Measurements from ENCODE around the gene SMOC1. TPM values are rescaled to one million over a fixed set of nuclear protein-coding genes. Genes with fewer than 3 reads are reported as not detected.

SMOC1 gene
- total RNA-seq, 1 experiment from 2014 or later: not detected

DNA sequence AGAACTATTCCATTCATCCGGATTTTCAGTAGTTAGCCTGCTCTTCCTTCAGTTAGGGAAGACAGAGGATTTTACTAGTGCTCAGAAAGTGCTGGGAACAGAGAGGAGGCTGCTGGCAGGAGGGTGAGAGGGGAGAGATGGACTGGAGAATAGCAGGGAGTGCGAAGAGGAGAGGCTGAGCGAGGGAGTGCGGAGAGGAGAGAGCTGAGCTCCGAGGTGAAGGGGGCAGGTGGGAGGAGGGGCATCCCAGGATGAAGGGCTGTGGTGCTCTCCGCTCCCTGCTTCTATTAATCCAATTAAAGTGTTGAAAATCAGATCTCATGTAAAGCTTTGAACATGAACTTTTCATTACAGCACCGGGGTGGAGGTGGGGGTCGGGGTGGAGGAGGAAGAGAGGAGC lies 20.4 kb upstream of the SMOC1 start:
- no peak for ATAC-seq
- no peak overlapping the region for H3K9ac ChIP-seq (ENCODE audit: low read length)
- no peak overlapping the region for H3K27ac ChIP-seq (ENCODE audit: low read length)
- H2AFZ ChIP-seq (ENCODE audit: low read length): no peak overlapping the region
- H3K9me2 ChIP-seq (replicated peaks; ENCODE audit: low read length): no peaks in the 10 kb centered on the region
- peaks cover 99% of the 10 kb centered on the region for H3K27me3 ChIP-seq (ENCODE audit: low read length)
- no TSS peak for BruUV-seq (replicated peaks)
- H3K36me3 ChIP-seq (ENCODE audit: low read depth, low read length): no peaks in the 10 kb centered on the region
- CTCF ChIA-PET: no interaction called here
- intact Hi-C loops (cut with micrococcal nuclease): no loop called here
- no peaks in the 10 kb centered on the region for H4K20me1 ChIP-seq (ENCODE audit: low read length)
- no peak for TF ChIP-seq EZH2 (IDR thresholded peaks at IDR 0.05; ENCODE audit: low read length, unreplicated experiment)
- TF ChIP-seq, protein P1, sequence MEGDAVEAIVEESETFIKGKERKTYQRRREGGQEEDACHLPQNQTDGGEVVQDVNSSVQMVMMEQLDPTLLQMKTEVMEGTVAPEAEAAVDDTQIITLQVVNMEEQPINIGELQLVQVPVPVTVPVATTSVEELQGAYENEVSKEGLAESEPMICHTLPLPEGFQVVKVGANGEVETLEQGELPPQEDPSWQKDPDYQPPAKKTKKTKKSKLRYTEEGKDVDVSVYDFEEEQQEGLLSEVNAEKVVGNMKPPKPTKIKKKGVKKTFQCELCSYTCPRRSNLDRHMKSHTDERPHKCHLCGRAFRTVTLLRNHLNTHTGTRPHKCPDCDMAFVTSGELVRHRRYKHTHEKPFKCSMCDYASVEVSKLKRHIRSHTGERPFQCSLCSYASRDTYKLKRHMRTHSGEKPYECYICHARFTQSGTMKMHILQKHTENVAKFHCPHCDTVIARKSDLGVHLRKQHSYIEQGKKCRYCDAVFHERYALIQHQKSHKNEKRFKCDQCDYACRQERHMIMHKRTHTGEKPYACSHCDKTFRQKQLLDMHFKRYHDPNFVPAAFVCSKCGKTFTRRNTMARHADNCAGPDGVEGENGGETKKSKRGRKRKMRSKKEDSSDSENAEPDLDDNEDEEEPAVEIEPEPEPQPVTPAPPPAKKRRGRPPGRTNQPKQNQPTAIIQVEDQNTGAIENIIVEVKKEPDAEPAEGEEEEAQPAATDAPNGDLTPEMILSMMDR (conservative IDR thresholded peaks at IDR 0.05; ENCODE audit: low read depth, low read length): no peak
- no peak for TF ChIP-seq EZH2phosphoT487 (IDR thresholded peaks at IDR 0.05; ENCODE audit: borderline replicate concordance, low read length)
- no peaks in the 10 kb centered on the region for H3K4me1 ChIP-seq (ENCODE audit: insufficient read depth, low read length)
- POLR2A ChIA-PET (ENCODE audit: unreplicated experiment): no interaction called here
- no peak overlapping the region for H3K4me3 ChIP-seq (ENCODE audit: low read length)
- H3K9me3 ChIP-seq (ENCODE audit: low read length): no peaks in the 10 kb centered on the region
- H3K79me2 ChIP-seq (ENCODE audit: low read length): no peaks in the 10 kb centered on the region
- no peak for DNase-seq
- no peaks in the 10 kb centered on the region for H3F3A ChIP-seq (ENCODE audit: low read length, unreplicated experiment)
- H3K4me2 ChIP-seq (ENCODE audit: low read length): no peak overlapping the region

DNA sequence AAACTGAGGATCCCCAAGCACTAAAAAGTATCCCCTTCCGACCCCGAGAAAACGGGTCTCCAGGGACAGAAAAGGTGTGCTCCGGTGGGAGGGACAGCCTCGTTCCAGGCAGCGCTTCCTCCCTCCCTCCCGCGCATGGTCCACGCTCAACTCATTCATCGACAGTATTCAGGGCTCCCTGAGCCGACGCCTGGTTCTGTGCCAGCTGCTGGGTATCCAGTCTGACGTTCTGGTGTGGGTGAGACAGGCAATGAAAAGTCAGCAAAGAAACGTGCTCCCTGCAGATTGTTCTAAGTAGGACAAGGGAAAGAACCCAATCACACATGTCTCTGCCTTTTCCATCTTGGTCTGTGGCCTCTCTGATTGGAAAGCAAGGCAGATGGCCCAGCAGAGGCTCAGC lies 19.6 kb upstream of the SMOC1 start:
- H3K9me3 ChIP-seq (ENCODE audit: low read length): no peaks in the 10 kb centered on the region
- ATAC-seq (no peak), DNase-seq (no peak)
- no TSS peak for BruUV-seq (replicated peaks)
- no peaks in the 10 kb centered on the region for H3K36me3 ChIP-seq (ENCODE audit: low read depth, low read length)
- H3K79me2 ChIP-seq (ENCODE audit: low read length): no peaks in the 10 kb centered on the region
- H3K27ac ChIP-seq (ENCODE audit: low read length): no peak overlapping the region
- no peak overlapping the region for H3K4me2 ChIP-seq (ENCODE audit: low read length)
- H4K20me1 ChIP-seq (ENCODE audit: low read length): no peaks in the 10 kb centered on the region
- POLR2A ChIA-PET (ENCODE audit: unreplicated experiment): no interaction called here
- no peaks in the 10 kb centered on the region for H3K9me2 ChIP-seq (replicated peaks; ENCODE audit: low read length)
- no peak overlapping the region for H2AFZ ChIP-seq (ENCODE audit: low read length)
- H3K9ac ChIP-seq (ENCODE audit: low read length): no peak overlapping the region
- intact Hi-C loops (cut with micrococcal nuclease): no loop called here
- CTCF ChIA-PET: no interaction called here
- H3K27me3 ChIP-seq (ENCODE audit: low read length): peaks cover 98% of the 10 kb centered on the region
- TF ChIP-seq, protein P1 (conservative IDR thresholded peaks at IDR 0.05; ENCODE audit: low read depth, low read length): no peak
- TF ChIP-seq EZH2 (IDR thresholded peaks at IDR 0.05; ENCODE audit: low read length, unreplicated experiment): no peak
- no peak; the same call in 1 of the 2 replicates for TF ChIP-seq EZH2phosphoT487 (IDR thresholded peaks at IDR 0.05; ENCODE audit: borderline replicate concordance, low read length)
- no peak overlapping the region for H3K4me3 ChIP-seq (ENCODE audit: low read length)
- no peaks in the 10 kb centered on the region for H3F3A ChIP-seq (ENCODE audit: low read length, unreplicated experiment)
- H3K4me1 ChIP-seq (ENCODE audit: insufficient read depth, low read length): no peaks in the 10 kb centered on the region

DNA sequence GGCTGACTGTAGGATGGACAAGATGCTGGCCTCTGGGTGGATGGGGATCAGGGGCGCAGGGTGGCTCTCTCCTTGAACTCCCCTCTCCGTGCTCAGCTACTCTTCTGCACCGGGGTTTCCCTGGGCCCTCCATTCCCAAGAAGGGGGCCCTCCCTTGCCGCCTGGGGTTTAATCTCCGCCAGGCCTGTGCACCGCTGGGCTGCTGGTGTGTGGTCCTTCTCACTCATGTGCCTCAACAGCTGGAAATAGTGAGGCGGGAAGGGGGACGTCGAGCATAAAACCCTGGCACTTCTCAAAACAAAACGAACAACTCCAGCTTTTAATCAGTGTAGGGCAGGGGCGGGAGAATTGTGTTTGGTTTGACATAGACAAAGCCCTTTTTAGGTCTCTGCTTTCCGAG lies 19.0 kb upstream of the SMOC1 start:
- CTCF ChIA-PET: no interaction called here
- intact Hi-C loops (cut with micrococcal nuclease): no loop called here

More for the DNA sequence above, 19.0 kb upstream of the SMOC1 start:
- no peak overlapping the region for H3K9ac ChIP-seq (ENCODE audit: low read length)
- no peak for ATAC-seq
- no peak overlapping the region for H3K4me2 ChIP-seq (ENCODE audit: low read length)
- H3K36me3 ChIP-seq (ENCODE audit: low read depth, low read length): no peaks in the 10 kb centered on the region
- H3K4me1 ChIP-seq (ENCODE audit: insufficient read depth, low read length): no peaks in the 10 kb centered on the region
- no TSS peak for BruUV-seq (replicated peaks)
- no peak overlapping the region for H3K27ac ChIP-seq (ENCODE audit: low read length)
- no peak overlapping the region for H3K4me3 ChIP-seq (ENCODE audit: low read length)
- H3F3A ChIP-seq (ENCODE audit: low read length, unreplicated experiment): no peaks in the 10 kb centered on the region
- H3K9me3 ChIP-seq (ENCODE audit: low read length): no peaks in the 10 kb centered on the region
- no peaks in the 10 kb centered on the region for H3K79me2 ChIP-seq (ENCODE audit: low read length)
- H3K27me3 ChIP-seq (ENCODE audit: low read length): peaks cover 96% of the 10 kb centered on the region
- no peak for DNase-seq
- no peaks in the 10 kb centered on the region for H4K20me1 ChIP-seq (ENCODE audit: low read length)
- H2AFZ ChIP-seq (ENCODE audit: low read length): no peak overlapping the region
- TF ChIP-seq EZH2 (IDR thresholded peaks at IDR 0.05; ENCODE audit: low read length, unreplicated experiment) (no peak), EZH2phosphoT487 (IDR thresholded peaks at IDR 0.05; ENCODE audit: borderline replicate concordance, low read length) (no peak)
- TF ChIP-seq, protein P1 (conservative IDR thresholded peaks at IDR 0.05; ENCODE audit: low read depth, low read length): no peak
- H3K9me2 ChIP-seq (replicated peaks; ENCODE audit: low read length): no peaks in the 10 kb centered on the region
- POLR2A ChIA-PET (ENCODE audit: unreplicated experiment): no interaction called here

Data from PC-3 (cell line).